Measurements from ENCODE around the gene CRYBA1. TPM values are rescaled to one million over a fixed set of nuclear protein-coding genes. Genes with fewer than 3 reads are reported as not detected.
"Not testable (repeated sequence)": the region's sequence is repeated elsewhere in the genome, so short reads cannot be mapped to it uniquely, and the experiment has no call there.

CRYBA1 gene
- polyA plus RNA-seq (2013, experiment 1 of 2; ENCODE audit: insufficient read length): not detected
- polyA plus RNA-seq (2013, experiment 2 of 2; ENCODE audit: insufficient read length): not detected

- no peak for DNase-seq
Observed at GRCh38 chr17:29246628-29247027, at the start of gene CRYBA1. TSS of gene CRYBA1 (plus strand) at chr17:29246859. CDS start at chr17:29246864, 5 bp downstream.

GRCh38 chr17:29197516-29198272, 49.0 kb upstream of the CRYBA1 start:
- DNase-seq: no peak

GRCh38 chr17:29204068-29204804, 42.4 kb upstream of the CRYBA1 start:
- DNase-seq: not testable (repeated sequence)

GRCh38 chr17:29205047-29205446, 41.6 kb upstream of the CRYBA1 start:
- no peak for DNase-seq

DNA sequence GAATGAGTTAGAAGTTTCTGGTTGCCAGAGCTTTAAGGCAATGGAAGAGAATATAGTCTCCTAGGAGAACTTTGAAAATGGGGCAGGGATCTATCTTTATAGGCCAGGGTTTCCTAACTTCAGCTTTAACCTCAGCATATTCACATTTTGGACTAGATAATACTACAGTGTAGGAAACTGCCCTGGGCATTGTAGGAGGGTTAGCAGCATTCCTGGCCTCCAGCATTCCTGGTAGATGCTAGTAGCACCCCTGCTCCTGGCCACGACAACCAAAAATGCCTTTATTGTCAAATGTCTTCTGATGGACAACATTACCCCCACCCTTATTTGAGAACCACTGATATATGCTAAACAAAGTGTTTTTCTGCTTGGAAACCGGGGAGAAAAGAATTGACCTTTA, 38.7 kb upstream of the CRYBA1 start:
- DNase-seq: no peak

DNA sequence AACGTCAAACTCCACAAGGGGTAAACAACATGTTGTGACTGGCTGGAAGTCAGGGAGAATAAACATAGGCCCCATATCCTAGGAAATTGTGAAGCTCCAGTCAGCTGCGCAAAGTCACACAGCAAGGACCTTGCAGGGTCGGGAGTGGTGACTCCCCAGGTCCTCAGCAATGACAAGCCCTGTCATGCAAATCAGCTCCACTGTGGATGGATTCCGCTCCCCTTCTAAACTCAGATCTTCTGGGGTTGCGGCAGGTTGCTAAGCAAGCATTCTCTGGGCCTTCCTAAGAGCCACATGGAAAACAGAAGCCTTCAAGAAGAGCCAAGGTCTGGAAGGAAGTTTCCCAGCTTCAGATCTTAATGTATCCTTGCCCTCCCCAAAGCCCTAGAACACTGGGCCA, 37.6 kb upstream of the CRYBA1 start:
- DNase-seq: no peak

GRCh38 chr17:29210879-29211278, 35.8 kb upstream of the CRYBA1 start:
- DNase-seq: no peak

DNA sequence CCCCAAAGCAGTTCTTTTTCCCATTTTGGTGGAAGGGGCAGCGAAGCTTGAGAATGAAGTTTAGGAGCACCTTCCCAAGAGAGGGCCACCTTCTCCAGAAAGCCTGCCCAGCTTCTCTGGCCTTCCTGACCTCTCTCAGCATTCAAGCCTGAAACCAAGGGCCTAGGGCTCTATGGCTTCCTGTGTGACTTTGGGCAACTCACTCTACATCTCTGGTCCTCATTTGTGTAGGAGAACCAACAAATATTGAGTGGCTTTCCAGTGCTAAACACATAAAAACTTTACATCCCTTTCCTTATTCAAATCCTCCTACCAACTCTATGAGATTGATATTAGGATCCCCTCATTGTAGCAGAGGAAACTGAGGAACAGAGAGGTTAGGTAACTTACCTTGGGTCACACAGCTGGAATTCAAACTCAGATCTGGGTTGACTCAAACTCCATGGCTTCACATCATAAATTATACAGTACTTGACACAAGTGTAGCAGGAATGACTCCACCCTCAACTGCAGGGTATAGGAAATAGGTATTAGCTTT, 34.5 kb upstream of the CRYBA1 start:
- DNase-seq: no peak

- no peak for DNase-seq
Observed at GRCh38 chr17:29212681-29213121, 34.0 kb upstream of the CRYBA1 start.

- DNase-seq: no peak
Observed at GRCh38 chr17:29214215-29215146, 32.2 kb upstream of the CRYBA1 start.

- no peak for DNase-seq
Observed at GRCh38 chr17:29215174-29215573, 31.5 kb upstream of the CRYBA1 start.

- DNase-seq: no peak
Observed at GRCh38 chr17:29215717-29216116, 30.9 kb upstream of the CRYBA1 start.

- DNase-seq: no peak
Observed at GRCh38 chr17:29216181-29216580, 30.5 kb upstream of the CRYBA1 start.

- no peak for DNase-seq
Observed at GRCh38 chr17:29216856-29217255, 29.8 kb upstream of the CRYBA1 start.

DNA sequence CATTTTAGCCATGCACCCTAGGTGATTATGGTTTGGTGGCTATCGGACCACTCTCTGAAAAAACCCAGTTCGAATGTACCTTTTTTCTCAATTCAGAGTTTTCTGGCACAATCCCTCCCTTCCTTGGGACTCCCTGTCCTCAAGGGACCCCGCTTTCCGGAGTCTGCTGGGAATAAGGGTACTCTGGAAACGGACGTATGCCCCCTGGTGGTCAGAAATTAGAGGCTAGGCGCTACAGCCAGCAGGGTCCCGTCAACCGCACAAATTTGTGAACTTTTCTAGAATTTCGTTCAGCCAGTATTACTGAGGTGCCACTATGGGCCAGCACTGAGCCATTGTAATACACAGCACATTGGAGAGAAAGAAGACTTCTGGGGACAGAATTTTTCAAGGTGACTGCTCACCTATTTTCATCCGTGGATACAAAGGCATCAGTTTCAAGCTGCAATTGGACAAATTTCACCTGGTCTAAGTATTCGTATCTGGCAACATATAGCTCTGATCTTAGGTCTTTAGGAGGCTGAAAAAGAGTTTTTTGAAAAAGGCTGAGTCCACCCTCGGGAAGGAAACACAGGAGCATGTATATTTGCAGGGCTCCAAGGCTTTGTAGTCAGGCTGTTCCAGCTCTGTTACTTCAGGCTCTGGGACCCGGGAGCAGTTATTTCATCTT, 27.1 kb upstream of the CRYBA1 start:
- peak; percentile 79 for DNase-seq

GRCh38 chr17:29221338-29221737, 25.3 kb upstream of the CRYBA1 start:
- DNase-seq: not testable (repeated sequence)

DNA sequence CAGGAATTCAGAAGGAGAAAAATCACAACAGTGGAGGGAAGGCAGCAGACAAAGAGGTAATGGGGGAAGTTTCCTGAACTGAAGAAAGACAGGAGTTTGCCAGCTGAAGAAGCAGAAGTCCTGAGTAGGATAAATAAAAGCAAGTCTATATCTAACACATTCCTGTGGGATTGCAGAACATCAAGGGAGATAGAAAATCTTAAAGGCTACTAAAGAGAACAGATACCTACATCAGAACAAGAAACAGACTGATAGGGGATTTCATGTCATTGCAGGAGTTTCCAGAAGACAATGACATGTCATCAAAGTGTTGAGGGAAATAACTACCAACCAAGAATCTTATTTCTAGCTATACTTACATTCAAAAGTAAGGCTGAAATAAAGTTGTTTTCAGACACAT, 21.3 kb upstream of the CRYBA1 start:
- no peak for DNase-seq

GRCh38 chr17:29233301-29233700, 13.4 kb upstream of the CRYBA1 start:
- no peak for DNase-seq

GRCh38 chr17:29234972-29235371, 11.7 kb upstream of the CRYBA1 start:
- DNase-seq: not testable (repeated sequence)

DNA sequence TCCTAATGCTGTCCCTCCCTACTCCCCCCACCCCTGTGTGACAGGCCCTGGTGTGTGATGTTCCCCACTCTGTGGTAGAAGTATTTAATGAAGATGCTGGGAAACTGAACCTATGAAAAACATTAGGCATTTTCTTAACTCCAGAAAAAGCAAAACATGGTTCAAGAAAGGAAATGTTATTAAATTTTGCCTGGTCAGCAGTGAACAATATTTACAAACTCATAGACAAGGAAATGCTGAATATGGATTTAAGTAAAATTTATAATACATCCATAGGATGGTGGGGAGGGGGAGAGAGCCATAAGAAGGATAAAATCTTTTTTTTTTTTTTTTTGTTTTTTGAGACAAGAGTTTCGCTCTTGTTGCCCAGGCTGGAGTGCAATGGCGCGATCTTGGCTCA, 10.8 kb upstream of the CRYBA1 start:
- no peak for DNase-seq

DNA sequence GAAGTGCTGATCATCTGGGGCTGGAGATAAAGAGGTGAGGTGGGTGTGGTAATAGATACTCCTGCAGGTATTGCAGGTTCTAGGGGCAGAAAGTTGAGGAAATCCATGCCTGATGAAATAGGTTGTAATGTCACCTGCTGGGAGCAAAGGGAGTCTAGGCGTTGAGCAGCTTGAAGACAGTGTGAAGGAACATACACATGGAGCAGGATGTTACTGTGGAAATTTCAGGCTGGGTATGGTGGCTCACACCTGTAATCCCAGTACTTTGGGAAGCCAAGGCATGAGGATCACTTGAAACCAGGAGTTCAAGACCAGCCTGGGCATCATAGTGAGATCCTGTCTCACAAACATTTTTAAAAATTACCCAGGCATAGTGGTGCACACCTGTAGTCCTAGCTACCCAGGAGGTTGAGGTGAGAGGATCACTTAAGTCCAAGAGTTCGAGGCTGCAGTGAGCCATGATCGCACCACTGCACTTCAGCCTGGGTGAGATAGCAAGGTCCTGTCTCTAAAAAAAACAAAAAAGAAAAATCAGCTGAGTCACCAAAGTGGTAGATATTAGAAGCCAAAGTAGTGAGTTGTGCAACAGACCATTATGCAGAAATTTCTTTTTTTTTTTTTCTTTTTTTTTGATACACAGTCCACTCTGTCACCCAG, 9.1 kb upstream of the CRYBA1 start:
- peak; percentile 64 for DNase-seq

All from fibroblast of skin of abdomen (primary cell).